ENCODE results near the gene MARCHF10. TPM values are rescaled to one million over a fixed set of nuclear protein-coding genes. Genes with fewer than 3 reads are reported as not detected.

Gene MARCHF10
- polyA plus RNA-seq, 1 donor from 2014 or later = 0.27 TPM

- no peaks in the 10 kb centered on the region for H3K27me3 ChIP-seq (ENCODE audit: insufficient read depth, low read depth, low read length)
- no peak overlapping the region for H3K27ac ChIP-seq (ENCODE audit: low read length)
- H3K9ac ChIP-seq (ENCODE audit: low read length) = no peak overlapping the region
- H3K9me2 ChIP-seq (ENCODE audit: insufficient read depth, low read length) = no peaks in the 10 kb centered on the region
- H3K9me3 ChIP-seq (ENCODE audit: low read length) = no peaks in the 10 kb centered on the region
- H3F3A ChIP-seq (ENCODE audit: insufficient read depth, low read length, poor library complexity, severe bottlenecking) = no peaks in the 10 kb centered on the region
- H3K4me3 ChIP-seq (ENCODE audit: low read length) = no peak overlapping the region
- no peak for TF ChIP-seq RAD21 (conservative IDR thresholded peaks at IDR 0.05)
- TF ChIP-seq TAF1 (IDR thresholded peaks at IDR 0.05; ENCODE audit: low read depth) = no peak
- no peak for TF ChIP-seq CTCF (IDR thresholded peaks at IDR 0.05; ENCODE audit: poor library complexity, severe bottlenecking)
- no peak for TF ChIP-seq POLR2AphosphoS5 (IDR thresholded peaks at IDR 0.05)
- no peak for TF ChIP-seq SMC3 (conservative IDR thresholded peaks at IDR 0.05; ENCODE audit: poor library complexity)
- no peak for TF ChIP-seq MXI1 (conservative IDR thresholded peaks at IDR 0.05; ENCODE audit: poor library complexity, severe bottlenecking)
- TF ChIP-seq EP300 (conservative IDR thresholded peaks at IDR 0.05; ENCODE audit: poor library complexity, severe bottlenecking) = no peak
- TF ChIP-seq REST (IDR thresholded peaks at IDR 0.05; ENCODE audit: borderline replicate concordance) = no peak
- TF ChIP-seq EZH2 (IDR thresholded peaks at IDR 0.05; ENCODE audit: borderline replicate concordance, insufficient read depth, low read length, poor library complexity, severe bottlenecking) = no peak
- H3K36me3 ChIP-seq (ENCODE audit: insufficient read depth, low read length) = no peaks in the 10 kb centered on the region
- no peak overlapping the region for H2AFZ ChIP-seq (ENCODE audit: low read depth, low read length)
- no peak overlapping the region for H3K4me2 ChIP-seq (ENCODE audit: low read length)
- no peaks in the 10 kb centered on the region for H3K79me2 ChIP-seq (replicated peaks; ENCODE audit: insufficient read depth, low read length)
- no peaks in the 10 kb centered on the region for H4K20me1 ChIP-seq (ENCODE audit: insufficient read depth)
These were observed 32.2 kb downstream of the MARCHF10 start for GRCh38 chr17:62775876-62776275.

- Histone ChIP-seq H2AFZ (ENCODE audit: low read depth, low read length) (no peak overlapping the region), H3K9me2 (ENCODE audit: insufficient read depth, low read length) (no peaks in the 10 kb centered on the region), H3F3A (ENCODE audit: insufficient read depth, low read length, poor library complexity, severe bottlenecking) (no peaks in the 10 kb centered on the region), H3K27ac (ENCODE audit: low read length) (no peak overlapping the region), H3K36me3 (ENCODE audit: insufficient read depth, low read length) (no peaks in the 10 kb centered on the region), H3K4me2 (ENCODE audit: low read length) (no peak overlapping the region), H3K27me3 (ENCODE audit: insufficient read depth, low read depth, low read length) (no peaks in the 10 kb centered on the region), H3K9me3 (ENCODE audit: low read length) (no peaks in the 10 kb centered on the region), H3K9ac (ENCODE audit: low read length) (no peak overlapping the region), H3K4me3 (ENCODE audit: low read length) (no peak overlapping the region), H4K20me1 (ENCODE audit: insufficient read depth) (no peaks in the 10 kb centered on the region), H3K79me2 (replicated peaks; ENCODE audit: insufficient read depth, low read length) (no peaks in the 10 kb centered on the region)
- TF ChIP-seq RAD21 (conservative IDR thresholded peaks at IDR 0.05) = no peak
- TF ChIP-seq MXI1 (conservative IDR thresholded peaks at IDR 0.05; ENCODE audit: poor library complexity, severe bottlenecking) = no peak
- TF ChIP-seq TAF1 (IDR thresholded peaks at IDR 0.05; ENCODE audit: low read depth) = no peak
- TF ChIP-seq EZH2 (IDR thresholded peaks at IDR 0.05; ENCODE audit: borderline replicate concordance, insufficient read depth, low read length, poor library complexity, severe bottlenecking) = no peak
- no peak for TF ChIP-seq SMC3 (conservative IDR thresholded peaks at IDR 0.05; ENCODE audit: poor library complexity)
- no peak for TF ChIP-seq POLR2AphosphoS5 (IDR thresholded peaks at IDR 0.05)
- no peak for TF ChIP-seq EP300 (conservative IDR thresholded peaks at IDR 0.05; ENCODE audit: poor library complexity, severe bottlenecking)
- no peak for TF ChIP-seq REST (IDR thresholded peaks at IDR 0.05; ENCODE audit: borderline replicate concordance)
- TF ChIP-seq CTCF (IDR thresholded peaks at IDR 0.05; ENCODE audit: poor library complexity, severe bottlenecking) = no peak
These were observed 33.8 kb downstream of the MARCHF10 start for GRCh38 chr17:62774338-62774737.

Measured in neural cell (in vitro differentiated cells).